Heart left ventricle (tissue), 16 donors: ENCODE data around the gene ATXN1. TPM values are rescaled to one million over a fixed set of nuclear protein-coding genes. Genes with fewer than 3 reads are reported as not detected.

Experiments
- ATAC-seq, 4 donors: fragments of 200-7000 bp; cut with Tn5 transposase; one replicate each; pipeline ENCODE4 v1.9.1; 2020 to 2022; ENCODE audit warnings: moderate library complexity in 4 of 4, mild to moderate bottlenecking in 3 of 4, moderate number of reproducible peaks in 1 of 4
- DNase-seq, 5 donors: peaks; one replicate each; pipeline ENCODE4 v3.0.0-alpha.2; 2020
- H3K27ac ChIP-seq, 12 donors: fragments of 200-600 bp; sonication (generic) in 4 of 12; one replicate each; pipeline versions ENCODE4 v1.5.0 to v1.8.0; 2016 to 2022; ENCODE audit warnings: mild to moderate bottlenecking in 2 of 12
- H3K27me3 ChIP-seq, 9 donors: fragments of 200-600 bp; sonication (generic) in 2 of 9; one replicate each; pipeline versions ENCODE4 v1.5.1 to v1.8.0; 2016 to 2022; ENCODE audit warnings: mild to moderate bottlenecking in 3 of 9
- H3K36me3 ChIP-seq, 9 donors: fragments of 200-600 bp; sonication (generic) in 2 of 9; one replicate each; pipeline versions ENCODE4 v1.5.0 to v1.8.0; 2018 to 2022; ENCODE audit warnings: mild to moderate bottlenecking in 2 of 9
- H3K4me1 ChIP-seq, 12 donors: fragments of 200-600 bp; sonication (generic) in 4 of 12; one replicate each; pipeline versions ENCODE4 v1.5.0 to v1.8.0; 2016 to 2022; ENCODE audit warnings: mild to moderate bottlenecking in 3 of 12
- H3K4me3 ChIP-seq, 12 donors: fragments of 200-600 bp; sonication (generic) in 4 of 12; one replicate each; pipeline versions ENCODE4 v1.5.0 to v1.8.0; 2017 to 2022; ENCODE audit warnings: mild to moderate bottlenecking in 9 of 12, moderate library complexity in 4 of 12
- H3K9me3 ChIP-seq, 12 donors: fragments of 200-600 bp; sonication (generic) in 4 of 12; one replicate each; pipeline versions ENCODE4 v1.5.0 to v1.8.0; 2016 to 2022; ENCODE audit warnings: mild to moderate bottlenecking in 1 of 12
- POLR2A ChIP-seq, 2 donors: fragments of 450-650 bp; IDR thresholded peaks; one replicate each; pipeline ENCODE4 v1.6.1; 2017; ENCODE audit warnings: antibody characterized with exemption in 2 of 2, mild to moderate bottlenecking in 2 of 2, moderate library complexity in 2 of 2
- WGBS, 4 donors: extraction: QIAGEN DNeasy Blood & Tissue Kit in 2 of 4; methylation state at CpG; one replicate each; pipeline versions ENCODE4 v1.1.5 to v1.1.7; 2013 to 2018; 5-methylcytosine and 5-hydroxymethylcytosine counted together
- intact Hi-C, 10 donors: fragments of 100-400 bp; cut with DNase I; formaldehyde crosslinking; loops; one replicate each; pipeline versions ENCODE4 v1.11.1 to v1.14.2; 2022
- polyA plus RNA-seq, 2 donors: library from polyadenylated mRNA; stranded (reverse); fragments of 200-250 nt; gene quantifications; one replicate each; pipeline ENCODE4 v1.2.3, GENCODE V29; 2013
- total RNA-seq, 9 donors: library from RNA; depleted of rRNA in 2 of 9; stranded (reverse); fragments of >200 nt in 2 of 9; fragmentation: NEBNext Ultra II Directional in 3 of 9; extraction: Animal tissue kit (Norgen Biotek cat#: 25700) in 3 of 9; gene quantifications; one replicate each; pipeline versions ENCODE4 v1.1.0 to v1.2.4, GENCODE V29; 2016 to 2023
- TF ChIP-seq, protein P1 (sequence below), 12 donors: fragments of 200-600 bp; sonication (generic) in 4 of 12; IDR thresholded peaks; one replicate each; pipeline versions ENCODE4 v1.5.0 to v1.8.0; 2018 to 2022; ENCODE audit warnings: antibody characterized with exemption in 12 of 12, mild to moderate bottlenecking in 5 of 12
- donor health status: ischemic (EF 13 %, LVEDD 7.1; RV severe dilation, severe dysfunction).
- donor health status: healthy with polysubstance abuse.
- donor health status: DM: no; HTN: yes; CAD: no.
- donor health status: DM: no; HTN: no; CAD: no.
- donor health status: ischemic (EF 25% LVEDD 6.9; RV normal size, moderate dysfunction).
- donor health status: ischemic (EF 25% LVEDD 5.7; RV mildly dilated, moderate dysfunction).
- donor health status: healthy.
- donor health status: DM: yes; HTN: yes; CAD: no.
- donor health status: ischemic (EF 35%, LVEDD 5.7; RV mildly dilated, moderate dysfunction).
- donor health status: nonischemic (EF 11% LVEDD 7.7; RV severe dilation, severe dysfunction).
- donor health status: DM: yes; HTN: yes; CAD: no.
- donor health status: PGD.
- donor health status: ischemic (EF 29% LVEDD 5.4; RV normal size, mild dysfunction).
- donor health status: nonischemic (EF 23%, LVEDD 6.1; RV moderate dilation, normal function).

Gene ATXN1
- total and polyA plus RNA-seq, 11 donors: 8.7 to 51.8 (median 36.0) TPM

DNA sequence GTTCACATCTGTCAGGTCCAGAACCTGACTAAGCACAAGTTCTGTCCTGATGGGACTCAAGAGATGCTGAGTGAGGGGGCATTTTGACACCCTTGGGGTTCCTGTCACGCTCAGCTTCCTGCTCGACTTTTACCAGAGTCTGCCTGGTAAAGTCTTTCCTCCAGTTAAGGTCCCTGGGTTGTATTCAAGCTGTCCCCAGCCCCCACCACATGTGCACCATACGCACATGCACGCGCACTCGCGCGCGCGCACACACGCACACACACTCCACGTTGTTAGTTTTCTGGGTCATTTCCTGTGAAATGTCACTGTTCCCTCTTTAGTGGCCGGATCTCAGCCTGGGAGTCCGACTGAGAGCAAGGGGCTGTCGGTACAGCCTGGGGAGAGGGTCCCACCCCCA is 356.8 kb downstream of the ATXN1 start:
- ATAC-seq: no peak
- Histone ChIP-seq H3K4me3 (no peak overlapping the region), H3K4me1 (peaks cover 0 to 49% (median 6%) of the 10 kb centered on the region in 12 donors), H3K27me3 (no peaks in the 10 kb centered on the region), H3K27ac (no peak overlapping the region), H3K9me3 (no peaks in the 10 kb centered on the region), H3K36me3 (peaks cover 0 to 7% (median 0%) of the 10 kb centered on the region in 9 donors)
- WGBS, 4 donors: 86 to 91% (median 88%) methylated on average over 15 of the region's 15 CpGs
- intact Hi-C loops: loop anchor here in 2 of 10 donors (5.0 to 10.0 kb wide), 2 partner anchors 358 to 560 kb away; partner anchors contain the start of gene ATXN1 (in 1 of the 2)
- TF ChIP-seq, protein P1, sequence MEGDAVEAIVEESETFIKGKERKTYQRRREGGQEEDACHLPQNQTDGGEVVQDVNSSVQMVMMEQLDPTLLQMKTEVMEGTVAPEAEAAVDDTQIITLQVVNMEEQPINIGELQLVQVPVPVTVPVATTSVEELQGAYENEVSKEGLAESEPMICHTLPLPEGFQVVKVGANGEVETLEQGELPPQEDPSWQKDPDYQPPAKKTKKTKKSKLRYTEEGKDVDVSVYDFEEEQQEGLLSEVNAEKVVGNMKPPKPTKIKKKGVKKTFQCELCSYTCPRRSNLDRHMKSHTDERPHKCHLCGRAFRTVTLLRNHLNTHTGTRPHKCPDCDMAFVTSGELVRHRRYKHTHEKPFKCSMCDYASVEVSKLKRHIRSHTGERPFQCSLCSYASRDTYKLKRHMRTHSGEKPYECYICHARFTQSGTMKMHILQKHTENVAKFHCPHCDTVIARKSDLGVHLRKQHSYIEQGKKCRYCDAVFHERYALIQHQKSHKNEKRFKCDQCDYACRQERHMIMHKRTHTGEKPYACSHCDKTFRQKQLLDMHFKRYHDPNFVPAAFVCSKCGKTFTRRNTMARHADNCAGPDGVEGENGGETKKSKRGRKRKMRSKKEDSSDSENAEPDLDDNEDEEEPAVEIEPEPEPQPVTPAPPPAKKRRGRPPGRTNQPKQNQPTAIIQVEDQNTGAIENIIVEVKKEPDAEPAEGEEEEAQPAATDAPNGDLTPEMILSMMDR (IDR thresholded peaks at IDR 0.05): no peak
- TF ChIP-seq POLR2A (IDR thresholded peaks at IDR 0.05): no peak
- DNase-seq: no peak

- DNase-seq: no peak
- H3K4me3 ChIP-seq: no peak overlapping the region
- H3K9me3 ChIP-seq: no peaks in the 10 kb centered on the region
- ATAC-seq: no peak
- peaks cover 0 to 7% (median 0%) of the 10 kb centered on the region in 9 donors for H3K36me3 ChIP-seq
- WGBS, 4 donors: 74 to 84% (median 80%) methylated on average over 3 of the region's 3 CpGs
- intact Hi-C loops: loop anchor here in 2 of 10 donors (5.0 to 10.0 kb wide), 2 partner anchors 358 to 561 kb away; partner anchors contain the start of gene ATXN1 (in 1 of the 2)
- H3K27me3 ChIP-seq: no peaks in the 10 kb centered on the region
- H3K27ac ChIP-seq: no peak overlapping the region
- H3K4me1 ChIP-seq: peaks cover 0 to 49% (median 5%) of the 10 kb centered on the region in 12 donors
- TF ChIP-seq, protein P1 (IDR thresholded peaks at IDR 0.05): peak in 3 of 12 donors; percentile 10 to 24 (median 21)
- TF ChIP-seq POLR2A (IDR thresholded peaks at IDR 0.05): no peak
These were observed 357.4 kb downstream of the ATXN1 start for GRCh38 chr6:16403831-16404230.

DNA sequence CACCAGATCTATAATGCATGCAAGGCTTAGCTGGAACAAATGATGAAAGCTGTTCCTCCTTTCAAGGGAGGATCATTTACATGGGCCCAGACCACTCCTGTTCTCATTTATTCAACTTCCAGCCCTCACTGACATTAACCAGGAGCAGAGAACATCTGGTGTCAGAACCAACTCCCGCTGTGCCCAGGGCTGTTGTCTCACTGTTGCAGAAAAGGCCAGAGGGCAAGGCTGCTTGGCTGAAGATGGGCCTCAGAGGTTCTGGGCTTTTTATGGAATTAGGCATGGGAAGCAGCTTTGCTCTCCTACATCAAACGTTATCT is 358.7 kb downstream of the ATXN1 start:
- ATAC-seq (peak in 1 of 4 donors; percentile 15), DNase-seq (no peak)
- Histone ChIP-seq H3K4me1 (peaks cover 0 to 46% (median 5%) of the 10 kb centered on the region in 12 donors), H3K4me3 (no peak overlapping the region), H3K27me3 (no peaks in the 10 kb centered on the region), H3K27ac (no peak overlapping the region), H3K36me3 (peaks cover 0 to 4% (median 0%) of the 10 kb centered on the region in 9 donors), H3K9me3 (no peaks in the 10 kb centered on the region)
- TF ChIP-seq POLR2A (IDR thresholded peaks at IDR 0.05): no peak
- TF ChIP-seq, protein P1 (IDR thresholded peaks at IDR 0.05): no peak
- intact Hi-C loops: loop anchor here in 2 of 10 donors (5.0 to 10.0 kb wide), 2 partner anchors 360 to 562 kb away; partner anchors contain the start of gene ATXN1 (in 1 of the 2)
- 60 to 71% (median 63%) methylated on average over 2 of the region's 2 CpGs for WGBS, 4 donors

DNA sequence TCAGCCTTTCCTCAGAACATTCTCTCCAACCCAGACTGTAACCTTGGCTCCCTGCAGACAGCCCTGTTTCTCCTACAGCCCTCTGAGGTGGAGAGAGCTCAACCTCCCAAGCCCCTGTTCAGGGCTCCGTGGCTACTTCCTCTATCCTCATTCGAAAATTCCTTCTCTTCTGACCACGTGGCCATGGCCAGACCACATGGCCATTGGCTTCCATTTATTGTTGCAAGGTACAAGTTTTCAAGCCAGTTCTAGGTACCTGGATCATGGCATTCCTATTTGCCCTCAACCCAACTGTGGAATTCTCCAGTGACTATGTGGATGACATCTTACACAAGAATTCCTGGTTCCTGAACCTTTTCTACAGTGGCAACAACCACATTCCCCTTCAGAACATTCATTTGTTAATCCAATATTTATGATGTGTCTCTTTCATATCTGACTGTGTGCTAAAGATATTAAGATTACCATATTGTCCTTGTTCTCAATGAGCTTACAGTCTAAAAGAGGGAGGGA is 361.0 kb downstream of the ATXN1 start:
- peaks cover 0 to 27% (median 5%) of the 10 kb centered on the region in 12 donors for H3K4me1 ChIP-seq
- intact Hi-C loops: loop anchor here in 2 of 10 donors (5.0 to 10.0 kb wide), 2 partner anchors 362 to 564 kb away; partner anchors contain the start of gene ATXN1 (in 1 of the 2)
- H3K27me3 ChIP-seq: no peaks in the 10 kb centered on the region
- peak overlapping the region in 1 of 12 donors; percentile 42 for H3K27ac ChIP-seq
- WGBS, 4 donors: 88 to 100% (median 96%) methylated on average over 3 of the region's 3 CpGs
- no peaks in the 10 kb centered on the region for H3K36me3 ChIP-seq
- no peaks in the 10 kb centered on the region for H3K9me3 ChIP-seq
- no peak for ATAC-seq
- TF ChIP-seq POLR2A (IDR thresholded peaks at IDR 0.05): no peak
- TF ChIP-seq, protein P1 (IDR thresholded peaks at IDR 0.05): no peak
- no peak overlapping the region for H3K4me3 ChIP-seq
- DNase-seq: no peak
